GM19240 (cell line): Measurements from ENCODE around the gene LBHD1.
A peak's percentile ranks its signal among the peaks of the same experiment; 100 is the strongest.
"Not testable (repeated sequence)": the region's sequence is repeated elsewhere in the genome, so short reads cannot be mapped to it uniquely, and the experiment has no call there.

Experiments used
- DNase-seq: peaks from one replicate; pipeline ENCODE4 v3.0.0; 2011; ENCODE audit warnings: low spot score; ENCODE audit not compliant: insufficient read length

LBHD1 gene

GRCh38 chr11:62665075-62665598, 6.9 kb downstream of the LBHD1 start, which contains the start of the genes C11orf98 and CSKMT:
Gene C11orf98, minus strand, starts transcription at chr11:62665210. Its CDS starts 41 bp downstream, at chr11:62665169.
Gene CSKMT, plus strand, starts transcription at chr11:62665312. Its CDS starts 568 bp downstream, at chr11:62665880.
- peak; percentile 88 for DNase-seq

DNA sequence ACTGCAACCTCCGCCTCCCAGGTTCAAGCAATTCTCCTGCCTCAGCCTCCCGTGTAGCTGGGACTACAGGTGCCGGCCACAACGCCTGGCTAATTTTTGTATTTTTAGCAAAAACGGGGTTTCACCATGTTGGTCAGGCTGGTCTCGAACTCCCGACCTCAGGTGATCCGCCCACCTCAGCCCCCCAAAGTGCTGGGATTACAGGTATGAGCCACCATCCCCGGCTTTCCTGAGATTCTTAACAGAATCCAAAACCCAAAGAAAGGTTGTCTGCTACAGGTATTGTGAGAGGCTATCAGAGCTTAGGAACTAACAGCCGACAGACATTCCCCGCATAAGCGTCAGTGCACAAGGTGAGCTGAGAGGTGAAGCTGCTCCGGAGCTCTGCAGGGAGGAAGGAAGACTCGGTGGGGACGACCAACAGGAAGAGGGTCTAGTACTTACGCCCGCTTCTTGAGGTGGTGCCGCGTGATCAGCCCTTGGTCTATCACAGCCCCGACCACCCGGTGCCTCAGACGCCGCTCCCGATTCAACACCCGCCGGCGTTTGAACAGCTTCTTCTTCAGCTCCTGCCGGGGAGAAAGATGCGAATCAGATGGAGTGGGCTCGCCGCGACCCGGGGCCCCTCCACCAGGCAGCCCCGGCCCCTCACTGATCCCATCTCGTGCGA, 7.5 kb downstream of the LBHD1 start:
- DNase-seq, result peak; percentile 33

- no peak for DNase-seq
These were observed 15.2 kb downstream of the LBHD1 start for GRCh38 chr11:62656796-62657429.

DNA sequence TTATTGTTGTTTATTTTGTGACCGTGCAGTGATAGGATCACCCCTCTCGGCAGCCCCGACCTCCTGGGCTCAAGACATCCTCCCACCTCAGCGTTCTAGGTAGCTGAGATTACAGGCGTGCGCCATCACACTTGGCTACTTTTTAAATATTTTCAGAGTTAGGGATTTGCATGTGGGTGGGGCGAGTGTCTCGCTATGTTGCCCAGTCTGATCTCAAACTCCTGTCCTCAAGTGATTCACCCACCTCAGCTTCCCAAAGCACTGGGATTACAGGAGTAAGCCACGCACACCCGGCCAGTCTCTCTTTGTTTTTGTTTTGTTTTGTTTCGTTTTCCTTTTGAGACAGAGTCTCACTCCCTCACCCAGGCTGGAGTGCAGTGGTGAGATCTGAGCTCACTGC, 17.8 kb downstream of the LBHD1 start:
- DNase-seq, result no peak

GRCh38 chr11:62652161-62653006, 19.7 kb downstream of the LBHD1 start:
- DNase-seq, result no peak

DNA sequence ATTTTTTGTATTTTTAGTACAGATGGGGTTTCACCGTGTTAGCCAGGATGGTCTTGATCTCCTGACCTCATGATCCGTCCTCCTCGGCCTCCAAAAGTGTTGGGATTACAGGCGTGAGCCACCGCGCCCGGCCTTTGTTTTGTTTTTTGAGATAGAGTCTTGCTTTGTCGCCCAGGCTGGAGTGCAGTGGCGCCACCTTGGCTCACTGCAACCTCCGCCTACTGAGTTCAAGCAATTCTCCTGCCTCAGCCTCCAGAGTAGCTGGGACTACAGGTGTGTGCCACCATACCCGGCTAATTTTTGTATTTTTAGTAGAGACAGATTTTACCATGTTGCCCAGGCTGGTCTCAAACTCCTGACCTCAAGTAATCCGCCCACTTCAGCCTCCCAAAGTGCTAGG, 21.8 kb downstream of the LBHD1 start:
- DNase-seq, result not testable (repeated sequence)

DNA sequence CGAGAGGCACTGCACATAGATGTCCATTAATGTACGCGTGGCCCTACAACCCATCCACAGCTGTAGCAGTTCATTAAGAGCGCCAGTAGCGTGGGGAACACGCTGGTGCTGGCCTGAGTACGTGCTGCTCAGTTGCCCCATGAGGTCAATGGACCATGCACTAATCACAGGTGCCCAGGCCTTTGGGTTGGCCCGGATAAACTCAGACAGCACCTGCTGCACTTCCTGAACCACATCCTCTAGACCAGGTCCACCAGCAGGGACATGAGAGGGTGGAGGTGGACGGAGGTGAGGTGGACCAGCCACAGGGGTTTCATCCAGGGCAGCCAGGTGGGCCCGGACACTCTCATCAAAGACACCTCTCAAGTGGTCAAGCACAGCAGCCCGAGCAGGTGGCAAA, 22.6 kb downstream of the LBHD1 start:
- DNase-seq, result no peak

DNA sequence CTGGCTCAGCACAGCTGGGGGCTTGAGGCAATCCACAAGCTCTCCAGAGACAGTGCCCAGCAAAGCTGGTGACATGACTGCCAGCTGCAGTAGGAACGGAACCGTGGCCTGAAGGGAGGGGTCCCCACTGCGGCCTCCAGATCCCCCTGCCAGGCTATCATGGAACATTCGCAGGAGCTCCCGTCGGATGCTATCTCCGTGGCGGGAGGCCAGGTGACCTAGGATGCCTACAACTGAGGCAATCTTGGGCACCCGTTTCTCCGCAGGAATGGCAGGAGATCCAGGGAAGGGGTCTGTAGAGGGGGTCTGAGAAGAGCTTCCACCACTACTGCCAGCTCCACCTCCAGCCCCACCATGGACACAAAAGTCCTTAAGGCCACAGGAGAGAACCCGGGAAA, 23.1 kb downstream of the LBHD1 start:
- DNase-seq, result no peak

DNA sequence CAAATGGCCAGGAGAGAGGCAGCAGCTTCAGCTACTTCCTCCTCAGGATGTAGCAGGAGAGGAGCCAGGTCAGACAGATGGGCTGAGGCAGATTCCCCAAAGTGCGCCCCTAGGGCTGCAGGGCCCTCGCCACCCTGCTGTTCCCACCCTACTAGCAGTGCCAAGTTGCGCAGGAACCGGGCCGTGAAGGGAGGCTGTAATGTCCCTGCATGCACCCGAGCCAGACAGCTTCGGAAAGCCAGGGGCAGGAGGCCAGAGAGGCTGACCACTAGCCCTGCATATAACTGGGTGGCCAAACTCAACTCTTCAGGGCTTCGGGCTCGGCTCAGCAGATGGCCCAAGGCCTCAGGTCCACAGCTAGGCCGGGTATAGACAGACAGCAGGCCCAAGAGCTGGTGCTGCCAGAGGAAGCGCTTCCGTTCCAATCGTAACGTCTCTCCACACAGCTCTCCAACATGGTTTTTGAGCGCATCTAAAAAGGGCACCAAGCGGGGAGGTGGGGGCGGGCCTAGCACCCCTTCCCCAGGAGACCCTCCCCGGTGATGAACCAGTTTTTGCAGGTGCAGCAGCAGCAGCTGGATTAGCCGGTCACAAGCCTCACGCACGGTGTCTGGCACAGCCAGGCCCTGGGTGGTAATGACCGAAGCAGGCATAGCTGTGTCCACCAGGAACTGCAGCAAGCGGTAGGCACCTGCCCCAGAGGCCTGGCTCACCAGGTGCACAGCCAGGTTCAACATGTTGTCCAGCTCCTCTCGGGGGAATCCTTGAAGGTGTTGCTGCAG, 23.7 kb downstream of the LBHD1 start:
- DNase-seq, result no peak

DNA sequence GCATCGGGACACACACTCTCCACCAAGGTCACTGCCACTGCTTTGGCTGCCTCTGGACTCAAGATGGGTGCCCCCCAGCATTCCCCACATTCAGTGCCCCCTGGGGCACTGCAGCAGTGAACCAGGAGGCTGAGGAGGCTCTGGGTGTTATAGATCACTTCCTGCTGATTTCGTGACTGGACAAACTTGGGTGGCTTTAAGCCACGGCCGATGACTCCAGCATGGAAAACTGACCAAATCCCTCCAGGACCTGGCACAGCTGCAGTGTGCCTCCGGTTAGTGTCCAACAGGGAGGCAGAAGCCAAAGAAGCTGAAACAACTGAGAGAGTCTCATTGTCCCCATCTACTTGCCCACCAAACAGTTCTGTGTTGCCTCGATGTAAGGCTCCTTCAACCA, 24.5 kb downstream of the LBHD1 start:
- DNase-seq, result no peak

DNA sequence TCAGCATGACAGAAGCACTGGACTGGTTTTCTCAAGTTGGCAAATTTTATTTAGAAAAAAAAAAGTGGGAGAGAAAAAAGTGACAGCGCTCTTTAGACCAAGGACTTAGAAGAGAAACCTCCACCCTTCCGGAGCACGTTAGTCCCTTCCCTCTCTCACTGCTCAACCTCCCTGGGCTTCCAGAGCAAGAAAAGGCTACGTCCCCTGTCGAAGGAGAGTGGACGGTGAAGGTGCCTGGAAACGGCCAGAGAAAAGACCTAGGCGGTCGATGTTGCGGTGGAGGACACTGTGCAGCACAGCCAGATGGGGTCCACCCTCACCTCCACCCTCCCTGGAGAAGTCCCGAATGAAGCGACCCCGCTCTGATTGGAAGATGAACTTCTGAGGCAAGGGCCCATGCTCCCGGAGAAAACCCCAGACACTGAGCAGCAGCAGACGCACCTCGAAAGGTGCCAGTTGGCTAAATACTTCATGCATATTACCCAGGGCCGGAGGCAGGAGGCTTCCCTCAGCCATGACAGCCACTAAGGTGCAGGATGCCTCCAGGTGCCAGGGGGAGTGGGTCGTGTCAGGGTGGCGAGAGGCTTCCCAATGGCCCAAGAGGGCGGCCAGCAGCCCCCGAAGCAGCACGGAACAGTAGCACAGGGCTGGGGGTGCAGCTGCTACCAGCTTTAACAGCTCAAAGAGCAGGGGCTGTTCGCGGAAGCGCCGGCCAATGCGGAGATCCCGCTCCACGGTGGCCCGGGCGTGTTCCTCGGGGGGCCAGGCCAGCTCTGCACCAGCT, 25.1 kb downstream of the LBHD1 start:
- DNase-seq, result no peak

GRCh38 chr11:62645946-62646824, 25.9 kb downstream of the LBHD1 start, which contains the start of gene GANAB:
Gene GANAB, minus strand, starts transcription at chr11:62646613. Its CDS starts 14 bp downstream, at chr11:62646599.
- DNase-seq, result peak; percentile 98

GRCh38 chr11:62645671-62645945, 26.5 kb downstream of the LBHD1 start:
- DNase-seq, result no peak

DNA sequence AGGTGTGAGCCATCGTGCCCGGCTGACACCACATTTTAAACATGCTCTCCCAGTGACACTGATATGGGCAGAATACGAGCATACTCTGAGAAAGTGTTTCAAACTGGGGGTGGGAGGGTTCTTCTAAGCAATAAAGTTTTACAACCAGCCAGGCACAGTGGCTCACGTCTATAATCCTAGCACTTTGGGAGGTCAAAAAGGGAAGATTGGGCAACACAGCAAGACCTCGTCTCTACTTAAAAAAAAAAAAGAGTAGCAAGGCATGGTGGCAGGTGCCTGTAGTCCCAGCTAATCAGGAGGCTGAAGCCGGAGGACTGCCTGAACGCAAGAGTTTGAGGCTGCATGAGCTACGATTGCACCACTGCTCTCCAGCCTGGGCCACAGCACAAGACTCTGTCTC, 27.8 kb downstream of the LBHD1 start:
- no peak for DNase-seq

DNA sequence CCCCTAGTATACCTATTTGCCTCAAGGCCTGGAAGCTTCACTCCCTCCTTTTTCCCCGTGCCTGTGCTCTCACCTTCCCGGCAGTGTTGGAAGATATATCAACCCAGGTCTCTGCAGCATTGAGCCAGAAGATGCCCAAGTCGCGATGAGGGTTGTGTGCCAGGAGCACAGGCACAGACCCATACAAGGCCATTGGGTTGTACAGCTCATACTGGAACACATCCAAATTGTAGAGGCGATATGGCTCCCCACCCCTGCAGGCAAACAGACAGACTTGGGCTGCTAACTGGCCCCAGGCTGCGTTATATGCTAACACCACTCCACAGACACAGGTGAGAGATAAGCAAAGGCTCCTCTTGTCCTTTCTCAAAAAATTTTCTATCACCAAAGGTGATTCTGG, 39.6 kb downstream of the LBHD1 start:
- no peak for DNase-seq

DNA sequence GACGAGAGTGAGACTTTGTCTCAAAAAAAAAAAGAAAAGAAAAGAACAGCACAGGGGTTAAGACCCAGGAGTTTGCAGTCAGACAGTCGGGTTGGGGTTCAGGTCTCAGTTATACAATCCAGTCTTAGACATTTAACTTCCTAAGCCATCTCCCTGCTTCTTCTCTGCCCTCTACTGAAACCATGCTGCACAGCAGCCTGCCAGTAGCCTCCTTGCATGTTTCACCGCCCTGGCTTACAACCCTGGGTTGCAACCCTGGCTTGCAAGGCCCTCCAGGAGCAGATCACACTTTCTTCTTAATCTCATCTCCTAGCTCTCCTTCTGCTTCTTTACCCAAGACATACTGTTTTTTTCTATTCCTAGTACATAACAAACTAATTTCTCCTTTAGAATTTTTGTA, 44.4 kb downstream of the LBHD1 start:
- no peak for DNase-seq

DNA sequence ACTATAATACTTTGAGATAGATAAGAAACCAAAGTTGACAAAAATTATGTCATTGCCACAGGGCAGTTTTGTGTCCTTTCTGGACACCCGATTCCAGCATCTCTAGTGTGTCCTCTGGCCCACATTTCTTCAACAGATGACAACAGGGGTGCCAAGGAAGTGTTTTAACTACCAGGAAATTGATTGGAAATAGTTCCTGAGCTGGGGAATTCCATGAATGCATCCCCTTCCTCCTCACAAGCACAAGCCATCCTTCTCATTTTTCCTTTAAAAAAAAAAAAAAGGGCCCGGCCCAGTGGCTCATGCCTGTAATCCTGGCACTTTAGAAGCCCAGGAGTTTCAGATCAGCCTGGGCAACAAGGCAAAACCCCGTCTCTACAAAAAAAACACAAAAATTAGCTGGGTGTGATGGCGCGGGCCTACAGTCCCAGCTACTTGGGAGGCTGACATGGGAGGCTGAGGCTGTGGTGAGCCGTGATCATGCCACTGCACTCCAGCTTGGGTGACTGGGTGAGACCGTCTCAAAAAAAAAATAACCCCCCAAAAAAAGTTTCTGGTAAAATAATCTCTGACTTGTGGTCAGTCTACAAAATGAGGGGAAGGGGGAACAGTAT, 49.5 kb downstream of the LBHD1 start:
- no peak for DNase-seq

DNA sequence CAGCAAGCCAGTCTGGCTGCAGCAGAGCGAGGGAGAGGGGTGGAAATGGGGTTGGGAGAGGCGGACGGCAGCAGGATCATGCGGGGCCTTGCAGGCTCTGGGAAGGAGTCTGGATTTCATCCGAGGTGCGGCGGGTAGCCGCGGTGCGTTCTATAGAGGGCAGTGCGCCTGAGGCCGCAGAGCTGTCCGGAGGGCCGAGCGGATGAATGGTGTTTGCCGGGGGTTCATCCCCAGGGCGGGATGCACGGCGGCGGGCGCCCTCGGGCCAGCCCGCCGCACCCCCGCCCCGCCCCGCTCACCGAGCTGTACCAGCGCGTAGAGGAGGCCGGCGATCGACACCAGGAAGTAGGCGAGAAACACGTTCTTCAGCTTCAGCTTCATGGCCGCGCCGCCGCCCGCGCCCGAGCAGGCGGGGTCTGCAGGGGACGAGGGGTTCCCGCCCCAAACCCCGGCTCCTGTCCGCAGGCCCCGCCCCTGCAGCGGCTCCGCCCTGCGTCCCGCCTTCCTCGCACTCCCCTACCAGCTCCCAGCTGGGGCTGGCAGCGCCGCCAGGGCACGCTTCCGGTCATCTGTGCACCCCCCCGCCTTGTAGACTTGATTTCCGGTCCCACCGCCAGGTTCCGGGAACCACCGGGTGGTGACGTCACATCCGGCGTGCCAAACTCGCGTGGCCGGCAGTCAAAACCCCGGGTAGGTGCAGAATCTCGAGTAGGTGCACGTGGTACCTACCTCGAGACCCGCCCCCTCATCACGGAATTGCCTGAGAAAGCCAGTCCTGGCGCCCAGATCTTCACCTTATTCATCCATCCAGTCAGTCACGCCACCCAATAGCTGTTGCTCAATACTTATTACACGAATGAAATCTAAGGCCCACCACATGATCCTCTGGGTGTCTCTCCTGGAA, 50.2 kb downstream of the LBHD1 start, which contains the start of gene B3GAT3:
Gene B3GAT3, minus strand, starts transcription at position 420 of the 904 bp plus-strand sequence. Its CDS starts 39 bp downstream, at position 381.
- DNase-seq, result peak; percentile 98
